Osteocyte (in vitro differentiated cells): ENCODE data around the gene C1QTNF3. TPM values are rescaled to one million over a fixed set of nuclear protein-coding genes. Genes with fewer than 3 reads are reported as not detected.

Source experiments
- DNase-seq: peaks from one replicate; pipeline ENCODE4 v3.0.0; 2021; ENCODE audit warnings: mixed read lengths; ENCODE audit not compliant: unreplicated experiment; ENCODE audit errors: extremely low spot score
- H3K27ac Mint-ChIP-seq: one replicate; pipeline ENCODE4 v1.8.0; 2021; ENCODE audit warnings: mild to moderate bottlenecking, mixed read lengths; ENCODE audit not compliant: unreplicated experiment
- H3K27me3 Mint-ChIP-seq: one replicate; pipeline ENCODE4 v1.8.0; 2021; ENCODE audit warnings: mixed read lengths; ENCODE audit not compliant: unreplicated experiment
- H3K36me3 Mint-ChIP-seq: one replicate; pipeline ENCODE4 v1.8.0; 2021; ENCODE audit warnings: mixed read lengths; ENCODE audit not compliant: unreplicated experiment
- H3K4me1 Mint-ChIP-seq: one replicate; pipeline ENCODE4 v1.8.0; 2021; ENCODE audit warnings: mixed read lengths; ENCODE audit not compliant: unreplicated experiment
- H3K4me3 Mint-ChIP-seq: one replicate; pipeline ENCODE4 v1.8.0; 2021; ENCODE audit warnings: mild to moderate bottlenecking, moderate library complexity, mixed read lengths; ENCODE audit not compliant: unreplicated experiment
- H3K9me3 Mint-ChIP-seq: one replicate; pipeline ENCODE4 v1.8.0; 2021; ENCODE audit warnings: mixed read lengths; ENCODE audit not compliant: unreplicated experiment
- CTCF ChIP-seq: fragments of 200-600 bp; sonication (generic); IDR thresholded peaks from 2 replicates; pipeline ENCODE4 v1.5.0; 2021; ENCODE audit warnings: antibody characterized with exemption, mild to moderate bottlenecking, moderate library complexity
- total RNA-seq: library from RNA; stranded (reverse); gene quantifications from 2 replicates; pipeline ENCODE4 v1.2.1, GENCODE V29; 2021

C1QTNF3 gene
- total RNA-seq, 1 donor from 2014 or later, result 4.8 TPM

- no peak overlapping the region for H3K4me3 Mint-ChIP-seq
- no peak for TF ChIP-seq CTCF
Measured at GRCh38 chr5:34038838-34039237, 4.2 kb downstream of the C1QTNF3 start.

GRCh38 chr5:34038390-34038789 is 4.6 kb downstream of the C1QTNF3 start:
- Mint-ChIP-seq H3K36me3 (peaks cover 6% of the 10 kb centered on the region), H3K4me1 (peaks cover 31% of the 10 kb centered on the region), H3K27me3 (no peaks in the 10 kb centered on the region), H3K27ac (peak overlapping the region; percentile 86), H3K9me3 (no peaks in the 10 kb centered on the region), H3K4me3 (no peak overlapping the region)
- DNase-seq, result no peak
- no peak for TF ChIP-seq CTCF

More at GRCh38 chr5:34038838-34039237, 4.2 kb downstream of the C1QTNF3 start:
- Mint-ChIP-seq H3K36me3 (peaks cover 5% of the 10 kb centered on the region), H3K27me3 (no peaks in the 10 kb centered on the region), H3K9me3 (no peaks in the 10 kb centered on the region), H3K4me1 (peaks cover 31% of the 10 kb centered on the region), H3K27ac (no peak overlapping the region)
- no peak for DNase-seq

- DNase-seq, result no peak
- no peaks in the 10 kb centered on the region for H3K27me3 Mint-ChIP-seq
- peak overlapping the region; percentile 86 for H3K27ac Mint-ChIP-seq
- H3K36me3 Mint-ChIP-seq, result peaks cover 9% of the 10 kb centered on the region
- no peaks in the 10 kb centered on the region for H3K9me3 Mint-ChIP-seq
- no peak for TF ChIP-seq CTCF
- peaks cover 31% of the 10 kb centered on the region for H3K4me1 Mint-ChIP-seq
- no peak overlapping the region for H3K4me3 Mint-ChIP-seq
Measured at GRCh38 chr5:34037726-34038125, 5.3 kb downstream of the C1QTNF3 start.

GRCh38 chr5:34035756-34036155 is 7.3 kb downstream of the C1QTNF3 start:
- Mint-ChIP-seq H3K27ac (no peak overlapping the region), H3K4me3 (no peak overlapping the region), H3K4me1 (peaks cover 26% of the 10 kb centered on the region), H3K27me3 (no peaks in the 10 kb centered on the region), H3K36me3 (peaks cover 14% of the 10 kb centered on the region), H3K9me3 (no peaks in the 10 kb centered on the region)
- DNase-seq, result no peak
- no peak for TF ChIP-seq CTCF

- no peaks in the 10 kb centered on the region for H3K27me3 Mint-ChIP-seq
- peaks cover 24% of the 10 kb centered on the region for H3K4me1 Mint-ChIP-seq
- no peak overlapping the region for H3K27ac Mint-ChIP-seq
- no peak overlapping the region for H3K4me3 Mint-ChIP-seq
- no peak for DNase-seq
- no peaks in the 10 kb centered on the region for H3K9me3 Mint-ChIP-seq
- TF ChIP-seq CTCF, result no peak
- H3K36me3 Mint-ChIP-seq, result peaks cover 14% of the 10 kb centered on the region
Measured at GRCh38 chr5:34034534-34035327, 8.3 kb downstream of the C1QTNF3 start.
